SK-N-SH treated with all-trans-retinoic acid at 6 μM for 48 hours (cell line): ENCODE measurements around the gene UBASH3B.

Experiments
- ATAC-seq: fragments of 200-7000 bp; cut with Tn5 transposase; 3 replicates; pipeline ENCODE4 v1.9.1; 2020; ENCODE audit warnings: mild to moderate bottlenecking, moderate library complexity
- ARNTL ChIP-seq: fragments of 450-650 bp; formaldehyde crosslinking; IDR thresholded peaks from 2 replicates; pipeline ENCODE4 v1.5.0; 2020; ENCODE audit warnings: low read depth, mild to moderate bottlenecking, moderate library complexity, borderline replicate concordance
- BACH2 ChIP-seq: fragments of 250-450 bp; sonication (Bioruptor Pico); IDR thresholded peaks from 2 replicates; pipeline ENCODE4 v1.9.0; 2021; ENCODE audit warnings: mild to moderate bottlenecking, borderline replicate concordance
- CREB5 ChIP-seq: fragments of 250-450 bp; sonication (Bioruptor Pico); IDR thresholded peaks from 2 replicates; pipeline ENCODE4 v1.5.1; 2020; ENCODE audit warnings: low read depth, mild to moderate bottlenecking, moderate library complexity
- CSDC2 ChIP-seq: fragments of 250-450 bp; sonication (Bioruptor Pico); IDR thresholded peaks from 2 replicates; pipeline ENCODE4 v1.5.0; 2020; ENCODE audit warnings: mild to moderate bottlenecking, moderate library complexity
- CSRNP3 ChIP-seq: fragments of 250-450 bp; sonication (Bioruptor Pico); IDR thresholded peaks from 2 replicates; pipeline ENCODE4 v1.5.1; 2021; ENCODE audit warnings: mild to moderate bottlenecking, moderate library complexity
- ISL1 ChIP-seq: fragments of 250-450 bp; sonication (Bioruptor Pico); IDR thresholded peaks from 2 replicates; pipeline ENCODE4 v2.1.2; 2022; ENCODE audit warnings: mild to moderate bottlenecking, moderate library complexity
- PATZ1 ChIP-seq: fragments of 250-450 bp; sonication (Bioruptor Pico); IDR thresholded peaks from 2 replicates; pipeline ENCODE4 v1.8.0; 2020; ENCODE audit warnings: mild to moderate bottlenecking, moderate library complexity, borderline replicate concordance
- PPARA ChIP-seq: fragments of 250-450 bp; sonication (Bioruptor Pico); IDR thresholded peaks from 2 replicates; pipeline ENCODE4 v1.5.0; 2020; ENCODE audit warnings: mild to moderate bottlenecking, borderline replicate concordance
- RARB ChIP-seq: fragments of 250-450 bp; sonication (Bioruptor Pico); IDR thresholded peaks from 2 replicates; pipeline ENCODE4 v1.8.0; 2021; ENCODE audit warnings: mild to moderate bottlenecking, moderate library complexity
- SNAI2 ChIP-seq: fragments of 250-450 bp; sonication (Bioruptor Pico); IDR thresholded peaks from 2 replicates; pipeline ENCODE4 v1.5.0; 2020; ENCODE audit warnings: mild to moderate bottlenecking, moderate library complexity
- TCF4 ChIP-seq: fragments of 250-450 bp; sonication (Bioruptor Pico); IDR thresholded peaks from 2 replicates; pipeline ENCODE4 v1.8.0; 2021; ENCODE audit warnings: mild to moderate bottlenecking, moderate library complexity, borderline replicate concordance
- TOX ChIP-seq: fragments of 250-450 bp; sonication (Bioruptor Pico); IDR thresholded peaks from 2 replicates; pipeline ENCODE4 v1.8.0; 2021; ENCODE audit warnings: mild to moderate bottlenecking, moderate library complexity, borderline replicate concordance
- TSHZ2 ChIP-seq: fragments of 250-450 bp; sonication (Bioruptor Pico); IDR thresholded peaks from 2 replicates; pipeline ENCODE4 v1.5.0; 2020; ENCODE audit warnings: mild to moderate bottlenecking, moderate library complexity
- ZC3H10 ChIP-seq: fragments of 250-450 bp; sonication (Bioruptor Pico); IDR thresholded peaks from 2 replicates; pipeline ENCODE4 v1.5.1; 2021; ENCODE audit warnings: mild to moderate bottlenecking, moderate library complexity
- ZFP3 ChIP-seq: fragments of 250-450 bp; sonication (Bioruptor Pico); IDR thresholded peaks from 2 replicates; pipeline ENCODE4 v1.5.0; 2020; ENCODE audit warnings: mild to moderate bottlenecking, moderate library complexity
- ZFP30 ChIP-seq: fragments of 450-650 bp; formaldehyde crosslinking; IDR thresholded peaks from 2 replicates; pipeline ENCODE4 v1.5.0; 2022; ENCODE audit warnings: mild to moderate bottlenecking, moderate library complexity
- ZNF565 ChIP-seq: fragments of 450-650 bp; formaldehyde crosslinking; conservative IDR thresholded peaks from 2 replicates; pipeline ENCODE4 v1.5.0; 2020; ENCODE audit warnings: low read depth, mild to moderate bottlenecking, moderate library complexity
- ZNF70 ChIP-seq: fragments of 450-650 bp; formaldehyde crosslinking; IDR thresholded peaks from 2 replicates; pipeline ENCODE4 v1.5.0; 2020; ENCODE audit warnings: mild to moderate bottlenecking, moderate library complexity
- ZNF8 ChIP-seq: fragments of 450-650 bp; formaldehyde crosslinking; IDR thresholded peaks from 2 replicates; pipeline ENCODE4 v1.5.0; 2020; ENCODE audit warnings: mild to moderate bottlenecking, moderate library complexity

Gene UBASH3B

GRCh38 chr11:122755941-122756340 lies 100.4 kb downstream of the UBASH3B start:
- TF ChIP-seq PATZ1 (CRISPR knock-in tag) = no peak
- no peak for ATAC-seq

- peak; percentile 40; the same call in 2 of the 3 replicates for ATAC-seq
- TF ChIP-seq RARB (CRISPR knock-in tag) (no peak), TSHZ2 (CRISPR knock-in tag) (no peak), CSRNP3 (CRISPR knock-in tag) (no peak), CSDC2 (no peak), TCF4 (CRISPR knock-in tag) (no peak)
These were observed 100.9 kb downstream of the UBASH3B start for GRCh38 chr11:122756417-122756816.

GRCh38 chr11:122757201-122757600 lies 101.7 kb downstream of the UBASH3B start:
- no peak for TF ChIP-seq ZNF565 (CRISPR knock-in tag)
- no peak for TF ChIP-seq BACH2 (CRISPR knock-in tag)
- no peak for TF ChIP-seq PPARA (CRISPR knock-in tag)
- no peak for TF ChIP-seq ZNF70 (CRISPR knock-in tag)
- TF ChIP-seq CREB5 (CRISPR knock-in tag) = no peak
- TF ChIP-seq ZC3H10 (CRISPR knock-in tag) = no peak
- TF ChIP-seq RARB (CRISPR knock-in tag) = no peak
- TF ChIP-seq CSRNP3 (CRISPR knock-in tag) = no peak
- no peak for TF ChIP-seq ISL1
- ATAC-seq = no peak

GRCh38 chr11:122758339-122758738 lies 102.8 kb downstream of the UBASH3B start:
- no peak for ATAC-seq
- TF ChIP-seq RARB (CRISPR knock-in tag) (no peak), TOX (CRISPR knock-in tag) (no peak), ZNF8 (CRISPR knock-in tag) (no peak), SNAI2 (CRISPR knock-in tag) (no peak), ARNTL (CRISPR knock-in tag) (no peak), ZFP3 (CRISPR knock-in tag) (no peak), TCF4 (CRISPR knock-in tag) (no peak), BACH2 (CRISPR knock-in tag) (no peak), TSHZ2 (CRISPR knock-in tag) (no peak), CREB5 (CRISPR knock-in tag) (no peak), PATZ1 (CRISPR knock-in tag) (no peak), PPARA (CRISPR knock-in tag) (no peak), ZFP30 (CRISPR knock-in tag) (no peak), ISL1 (no peak), ZC3H10 (CRISPR knock-in tag) (no peak), ZNF565 (CRISPR knock-in tag) (no peak)
